K562 (cell line): ENCODE measurements around the gene LRRC15. TPM values are rescaled to one million over a fixed set of nuclear protein-coding genes. Genes with fewer than 3 reads are reported as not detected.

Experiments
- ATF4 ChIP-seq: fragments of 450-650 bp; formaldehyde crosslinking; IDR thresholded peaks from 2 replicates; pipeline ENCODE4 v1.4.0; 2022; ENCODE audit warnings: mild to moderate bottlenecking, moderate library complexity
- BCOR ChIP-seq: fragments of 450-650 bp; IDR thresholded peaks from 2 replicates; pipeline ENCODE4 v1.6.1; 2016
- CHD2 ChIP-seq: IDR thresholded peaks from 2 replicates; pipeline ENCODE4 v1.6.1; 2011; ENCODE audit warnings: low read depth, low read length
- ELK3 ChIP-seq: fragments of 450-650 bp; formaldehyde crosslinking; IDR thresholded peaks from 2 replicates; pipeline ENCODE4 v1.4.0; 2020; ENCODE audit warnings: mild to moderate bottlenecking
- HMG20A ChIP-seq: fragments of 450-650 bp; formaldehyde crosslinking; conservative IDR thresholded peaks from 2 replicates; pipeline ENCODE4 v1.4.0; 2020; ENCODE audit warnings: mild to moderate bottlenecking, mixed read lengths
- NONO ChIP-seq, 2 experiments: fragments of 200-400 bp in 1 of 2; fragments of 450-650 bp in 1 of 2; formaldehyde crosslinking in 1 of 2; IDR thresholded peaks; 2 replicates each; pipeline ENCODE4 v1.6.1; 2017; ENCODE audit warnings: low read depth in 2 of 2, mild to moderate bottlenecking in 2 of 2, moderate library complexity in 2 of 2, low read length in 1 of 2
- NR4A1 ChIP-seq, 2 experiments: fragments of 250-450 bp in 1 of 2; fragments of 450-650 bp in 1 of 2; sonication (Bioruptor Pico) in 1 of 2; IDR thresholded peaks; 2 replicates each; pipeline versions ENCODE4 v1.4.0 to v1.6.1; 2016 to 2020; ENCODE audit warnings: mild to moderate bottlenecking in 2 of 2, missing compliant biosample characterization in 1 of 2, missing genetic modification characterization in 1 of 2, moderate library complexity in 1 of 2
- NUFIP1 ChIP-seq: fragments of 450-650 bp; IDR thresholded peaks from 2 replicates; pipeline ENCODE4 v1.6.1; 2018; ENCODE audit not compliant: partially characterized antibody
- PKNOX1 ChIP-seq: fragments of 450-650 bp; IDR thresholded peaks from 2 replicates; pipeline ENCODE4 v1.6.1; 2016
- RBM25 ChIP-seq: fragments of 200-400 bp; formaldehyde crosslinking; IDR thresholded peaks from 2 replicates; pipeline ENCODE4 v1.6.1; 2018; ENCODE audit warnings: low read length, low read depth, moderate library complexity; ENCODE audit not compliant: severe bottlenecking
- TCF7 ChIP-seq: sonication (generic); IDR thresholded peaks from 2 replicates; pipeline ENCODE4 v1.6.1; 2016; ENCODE audit warnings: antibody characterized with exemption, borderline replicate concordance
- U2AF1 ChIP-seq: fragments of 200-400 bp; formaldehyde crosslinking; optimal IDR thresholded peaks from 2 replicates; pipeline ENCODE3; 2017; ENCODE audit warnings: mild to moderate bottlenecking, low read depth, low read length, moderate library complexity
- ZBTB11 ChIP-seq, 3 experiments: fragments of 200-800 bp in 1 of 3; fragments of 250-450 bp in 1 of 3; fragments of 450-650 bp in 1 of 3; sonication (Bioruptor Pico) in 1 of 3; sonication (Bioruptor generic) in 1 of 3; formaldehyde crosslinking in 1 of 3; IDR thresholded peaks; 2 replicates each; pipeline versions ENCODE4 v1.6.1 to v1.8.0; 2016 to 2022; ENCODE audit warnings: mild to moderate bottlenecking in 2 of 3, missing genetic modification characterization in 2 of 3, missing compliant biosample characterization in 1 of 3, moderate library complexity in 1 of 3
- ZFX ChIP-seq: sonication (generic); formaldehyde crosslinking; IDR thresholded peaks from 2 replicates; pipeline ENCODE4 v1.8.0; 2022; ENCODE audit warnings: mild to moderate bottlenecking, missing genetic modification reagents, moderate library complexity
- ZNF175 ChIP-seq: fragments of 200-800 bp; sonication (Bioruptor generic); IDR thresholded peaks from 2 replicates; pipeline ENCODE4 v1.6.1; 2016; ENCODE audit warnings: low read depth, mild to moderate bottlenecking, missing genetic modification characterization, missing compliant biosample characterization
- ZNF232 ChIP-seq: sonication (generic); formaldehyde crosslinking; IDR thresholded peaks from 2 replicates; pipeline ENCODE4 v1.8.0; 2022; ENCODE audit warnings: mild to moderate bottlenecking, missing genetic modification reagents
- ZNF436 ChIP-seq: fragments of 250-450, 450-650 bp; sonication (Bioruptor Pico); formaldehyde crosslinking; IDR thresholded peaks from 2 replicates; pipeline ENCODE4 v1.7.0; 2020; ENCODE audit warnings: mild to moderate bottlenecking
- ZNF699 ChIP-seq: fragments of 250-450 bp; sonication (Bioruptor Pico); IDR thresholded peaks from 2 replicates; pipeline ENCODE4 v1.8.0; 2021; ENCODE audit warnings: mild to moderate bottlenecking, moderate library complexity; ENCODE audit not compliant: insufficient replicate concordance
- ZNF707 ChIP-seq: fragments of 250-450 bp; sonication (Bioruptor Pico); conservative IDR thresholded peaks from 2 replicates; pipeline ENCODE4 v1.8.0; 2022; ENCODE audit warnings: inconsistent platforms, mild to moderate bottlenecking, moderate library complexity
- ZNF778 ChIP-seq: fragments of 450-650 bp; formaldehyde crosslinking; IDR thresholded peaks from 2 replicates; pipeline ENCODE4 v1.4.0; 2020; ENCODE audit warnings: mild to moderate bottlenecking, moderate library complexity
- polyA plus RNA-seq, 8 experiments: library from polyadenylated mRNA; depleted of rRNA in 4 of 8; stranded (reverse) in 5 of 8; unstranded in 3 of 8; fragments of >200 nt; fragmentation: Nextera tagmentation in 2 of 8; fragmentation: Illumina TruSeq in 1 of 8; extraction: Ambion mirVana in 2 of 8; extraction: Trizol in 1 of 8; gene quantifications; 2 replicates each; pipeline versions ENCODE4 v1.2.1 to v1.2.3, GENCODE V29; 2011 to 2014; ENCODE audit warnings: inconsistent platforms in 1 of 8, missing spikeins in 1 of 8
- total RNA-seq, 7 experiments: library from RNA; depleted of rRNA in 6 of 7; stranded (reverse); fragments of >200 nt in 6 of 7; fragmentation: Illumina TruSeq in 2 of 7; extraction: Trizol in 2 of 7; gene quantifications; 2 replicates each; pipeline versions ENCODE4 v1.2.1 to v1.2.3, GENCODE V29; 2011 to 2021; ENCODE audit warnings: low replicate concordance in 1 of 7

The LRRC15 gene
- total and polyA plus RNA-seq, 9 of the 15 experiments (the other 6 are each of a cell fraction or from before 2014, with no cell fraction given) = not detected

GRCh38 chr3:194326192-194326967 is 43.2 kb downstream of the LRRC15 start (continued):
- TF ChIP-seq ZNF436 (CRISPR knock-in tag) (no peak), ZNF778 (no peak), ELK3 (CRISPR knock-in tag) (no peak), RBM25 (no peak), PKNOX1 (peak; percentile 73), NUFIP1 (peak; percentile 77), BCOR (peak; percentile 87), ZBTB11 (CRISPR knock-in tag; IDR thresholded peaks at IDR 0.05) (no peak), ATF4 (CRISPR knock-in tag) (no peak), HMG20A (no peak), TCF7 (no peak), ZNF707 (CRISPR knock-in tag) (no peak), NR4A1 (CRISPR knock-in tag; IDR thresholded peaks at IDR 0.05) (no peak), NR4A1 (tag; IDR thresholded peaks at IDR 0.05) (no peak), ZNF232 (CRISPR knock-in tag) (no peak), ZFX (no peak), ZNF175 (CRISPR knock-in tag) (no peak), NONO (IDR thresholded peaks at IDR 0.05; ENCODE audit: low read depth in 2 of 2, low read length in 1 of 2) (no peak), CHD2 (no peak), ZNF699 (no peak), U2AF1 (no peak)
- TF ChIP-seq, all 486 proteins: peak for 94
